NCI-H1105 (cell line): Measurements from ENCODE around the gene SFT2D3.

Source experiments
- DNase-seq: peaks from one replicate; lab custom pipeline; 2025; lab: John Stamatoyannopoulos, UW

SFT2D3 gene

GRCh38 chr2:127701193-127701650 is at the start of gene SFT2D3:
Gene SFT2D3, plus strand, starts transcription at chr2:127701497. Its CDS starts 32 bp downstream, at chr2:127701529.
- DNase-seq = peak; percentile 79

- DNase-seq = no peak
Measured at GRCh38 chr2:127651971-127652550, 49.2 kb upstream of the SFT2D3 start.

- no peak for DNase-seq
Measured at GRCh38 chr2:127652786-127653357, 48.4 kb upstream of the SFT2D3 start.

GRCh38 chr2:127653421-127654083 is 47.7 kb upstream of the SFT2D3 start:
- no peak for DNase-seq

GRCh38 chr2:127654084-127654837 is 47.0 kb upstream of the SFT2D3 start:
- DNase-seq = no peak

GRCh38 chr2:127654838-127655175 is 46.5 kb upstream of the SFT2D3 start:
- DNase-seq = no peak

GRCh38 chr2:127655209-127656073 is 45.9 kb upstream of the SFT2D3 start:
- DNase-seq = no peak

- DNase-seq = no peak
Measured at GRCh38 chr2:127656569-127657231, 44.6 kb upstream of the SFT2D3 start.

GRCh38 chr2:127657232-127657595 is 44.1 kb upstream of the SFT2D3 start:
- no peak for DNase-seq

- DNase-seq = no peak
Measured at GRCh38 chr2:127658146-127658545, 43.2 kb upstream of the SFT2D3 start.

GRCh38 chr2:127658641-127659407 is 42.5 kb upstream of the SFT2D3 start:
- DNase-seq = no peak

GRCh38 chr2:127659408-127660290 is 41.6 kb upstream of the SFT2D3 start:
- no peak for DNase-seq

GRCh38 chr2:127660291-127660578 is 41.1 kb upstream of the SFT2D3 start:
- no peak for DNase-seq

GRCh38 chr2:127661072-127661649 is 40.1 kb upstream of the SFT2D3 start:
- DNase-seq = no peak

GRCh38 chr2:127661949-127662510 is 39.3 kb upstream of the SFT2D3 start:
- no peak for DNase-seq

GRCh38 chr2:127662937-127663565 is 38.2 kb upstream of the SFT2D3 start:
- no peak for DNase-seq

- DNase-seq = no peak
Measured at GRCh38 chr2:127663566-127664064, 37.7 kb upstream of the SFT2D3 start.
